ENCODE results near the gene ARHGEF2.

GRCh38 chr1:155898888-155899287 lies 79.5 kb downstream of the ARHGEF2 start:
- TF ChIP-seq POLR2A (IDR thresholded peaks at IDR 0.05; ENCODE audit: low read length) (no peak), GATA1 (IDR thresholded peaks at IDR 0.05; ENCODE audit: low read depth, low read length) (no peak)
